Measurements from ENCODE around the gene C3orf52. TPM values are rescaled to one million over a fixed set of nuclear protein-coding genes. Genes with fewer than 3 reads are reported as not detected.

Gene C3orf52
- total RNA-seq, 1 donor from 2014 or later: 18.6 TPM

DNA sequence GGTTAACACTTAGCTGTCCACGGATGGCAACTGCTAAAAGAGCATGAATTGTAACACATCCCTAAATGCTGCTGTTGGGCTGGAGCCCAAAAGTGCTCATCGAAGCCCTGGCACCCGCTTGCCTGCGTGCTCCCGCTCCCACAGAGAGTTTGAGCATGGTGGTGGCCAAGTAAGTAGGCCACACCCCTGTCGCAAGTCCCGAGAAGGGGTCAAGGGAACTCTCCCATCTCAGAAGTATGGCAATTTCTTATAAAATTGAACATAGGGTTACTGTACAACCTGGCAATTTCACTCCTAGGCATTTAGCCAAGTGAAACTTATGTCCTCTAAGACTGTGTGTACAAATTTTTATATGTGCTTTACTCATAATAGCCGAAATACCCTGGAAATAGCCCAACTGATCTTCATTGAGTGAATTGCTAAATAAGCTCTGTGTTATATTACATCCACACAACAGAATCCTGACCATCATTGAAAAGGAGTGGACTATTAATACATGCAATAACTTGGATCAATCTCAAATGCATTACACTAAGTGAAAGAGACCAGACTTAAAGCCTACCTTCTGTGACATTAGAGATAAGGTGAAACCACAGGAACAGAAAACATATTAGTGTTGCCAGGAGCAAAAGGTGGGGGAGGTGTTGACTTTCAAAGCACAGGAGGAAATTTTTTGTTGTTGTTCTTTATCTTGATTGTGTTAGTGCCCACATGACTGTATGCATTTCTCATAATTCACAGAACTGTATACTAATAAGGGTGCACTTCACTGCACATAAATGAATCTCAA, 48.3 kb downstream of the C3orf52 start:
- no peak for DNase-seq (ENCODE audit: low read depth)

DNA sequence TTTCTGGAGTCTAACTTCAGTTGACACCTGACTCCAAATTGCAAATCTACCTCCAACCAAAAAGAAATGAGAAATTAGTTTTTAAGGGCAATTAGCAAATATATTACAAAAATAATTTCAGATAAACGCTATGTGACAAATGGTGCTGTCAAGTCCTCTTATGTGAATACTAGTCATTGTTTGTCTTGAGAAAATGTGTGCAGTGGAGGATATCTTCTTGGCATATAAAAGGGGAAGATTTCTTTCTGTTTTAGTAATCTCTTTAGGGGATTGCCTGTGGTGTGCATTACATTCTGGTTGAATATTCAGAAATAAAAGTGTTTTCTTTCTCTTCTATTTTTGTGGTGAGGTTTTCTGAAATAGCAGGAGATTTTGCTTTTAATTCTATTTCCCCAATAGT, 49.9 kb downstream of the C3orf52 start:
- DNase-seq (ENCODE audit: low read depth): no peak

DNA sequence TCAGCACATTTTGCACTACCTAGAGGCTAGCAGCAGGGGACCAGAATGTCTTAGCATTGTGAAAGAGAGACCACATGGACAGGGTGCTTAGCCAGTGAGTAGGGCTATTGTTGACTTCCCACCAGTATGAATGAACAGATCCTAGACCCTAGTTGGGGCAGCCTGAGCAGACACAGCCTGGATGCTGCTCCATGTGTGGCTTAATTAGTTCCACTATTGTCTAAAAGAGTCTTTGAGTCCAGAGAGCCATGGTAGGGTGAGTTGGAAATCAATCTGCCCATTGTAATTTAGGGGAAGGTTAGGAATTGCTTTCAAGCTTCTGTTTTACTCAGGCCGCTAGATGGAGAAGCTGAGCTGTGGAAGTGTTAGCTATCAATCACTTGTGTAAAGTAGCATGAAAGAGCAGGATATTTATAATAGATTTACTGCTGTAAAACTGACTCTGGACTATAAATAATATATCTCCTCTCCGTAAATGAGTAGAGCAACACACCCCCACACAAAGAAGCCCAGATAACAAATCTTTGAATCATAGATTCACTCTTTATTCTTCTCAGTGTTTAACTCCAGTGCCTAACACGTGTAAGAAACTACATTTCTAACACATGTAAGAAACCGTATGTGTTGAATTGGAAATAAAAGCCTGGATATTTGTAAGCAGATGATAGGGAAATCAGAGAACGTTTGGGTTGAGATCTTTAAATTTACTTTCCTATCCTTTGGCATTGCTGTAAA, 50.9 kb downstream of the C3orf52 start:
- DNase-seq (ENCODE audit: low read depth): peak; percentile 61

DNA sequence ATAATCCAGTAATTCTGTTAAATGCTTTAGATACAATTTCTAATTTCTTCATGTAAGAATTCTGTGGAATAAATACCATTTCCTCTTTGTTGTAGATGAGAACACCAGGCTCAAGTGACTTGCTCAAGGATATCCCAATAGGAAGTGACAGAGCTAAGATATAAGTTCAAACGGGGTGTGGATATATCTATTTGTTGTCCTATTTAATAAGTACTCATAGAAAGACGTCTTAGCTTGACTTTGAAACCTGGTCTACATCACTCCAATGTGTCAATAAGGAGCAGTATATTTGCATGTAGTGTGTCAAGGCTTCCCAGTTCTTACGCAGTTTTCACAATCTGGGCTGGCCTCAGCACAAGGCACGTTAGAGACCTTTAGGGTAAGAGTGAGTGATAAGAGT, 51.6 kb downstream of the C3orf52 start:
- DNase-seq (ENCODE audit: low read depth): no peak

DNA sequence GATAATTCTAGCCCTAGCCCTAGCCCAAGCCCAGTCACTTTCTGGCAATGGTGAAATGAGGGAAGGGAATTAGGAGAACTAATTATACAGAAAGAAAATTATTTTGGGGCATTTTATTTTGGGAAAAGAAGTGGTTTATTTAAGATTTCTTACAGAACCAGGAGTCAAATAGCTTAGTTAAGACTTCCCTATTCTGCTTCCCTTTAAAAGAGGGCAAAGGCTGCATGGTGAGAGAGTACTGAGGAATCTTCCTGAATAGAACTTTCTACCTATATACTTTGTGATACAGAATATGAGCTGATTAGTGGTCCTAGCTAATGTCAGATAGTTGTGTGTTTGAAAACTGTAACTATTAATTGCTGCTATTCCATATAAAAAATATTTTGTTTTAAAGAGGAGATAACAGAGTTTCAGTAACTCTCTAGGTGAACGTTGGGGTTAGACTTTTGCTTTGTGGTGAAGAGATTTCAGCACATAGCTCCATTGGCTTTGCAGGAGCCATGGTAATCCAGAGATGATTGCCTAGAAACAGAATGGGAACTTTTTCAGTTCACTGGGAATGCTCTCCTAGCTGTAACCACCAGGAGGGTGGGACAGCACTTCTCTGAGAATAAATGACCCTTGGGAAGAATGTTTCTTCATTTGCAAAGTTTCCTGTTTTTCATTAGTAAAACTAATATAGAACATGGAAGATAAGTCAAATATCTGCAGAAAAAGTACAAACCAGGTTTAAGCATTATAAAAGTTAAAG, 52.2 kb downstream of the C3orf52 start:
- DNase-seq (ENCODE audit: low read depth): no peak

DNA sequence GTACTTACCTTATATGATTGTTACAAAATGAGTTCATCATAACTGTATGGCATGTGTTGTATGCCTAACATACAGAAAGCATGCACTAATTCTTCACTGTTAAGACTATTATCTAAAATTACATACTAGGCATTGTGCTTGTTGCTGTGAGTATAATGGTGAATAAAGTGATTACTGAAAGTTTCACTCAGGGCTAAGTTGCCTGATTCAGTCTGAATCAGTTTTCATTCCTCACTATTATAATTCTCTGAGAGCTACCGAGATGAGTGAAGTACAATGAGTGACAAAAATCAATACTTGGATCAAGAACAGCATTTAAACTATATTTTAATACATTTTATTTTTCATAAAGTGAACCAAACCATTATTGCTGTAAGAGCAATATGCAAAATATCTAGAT, 54.4 kb downstream of the C3orf52 start:
- no peak for DNase-seq (ENCODE audit: low read depth)

DNA sequence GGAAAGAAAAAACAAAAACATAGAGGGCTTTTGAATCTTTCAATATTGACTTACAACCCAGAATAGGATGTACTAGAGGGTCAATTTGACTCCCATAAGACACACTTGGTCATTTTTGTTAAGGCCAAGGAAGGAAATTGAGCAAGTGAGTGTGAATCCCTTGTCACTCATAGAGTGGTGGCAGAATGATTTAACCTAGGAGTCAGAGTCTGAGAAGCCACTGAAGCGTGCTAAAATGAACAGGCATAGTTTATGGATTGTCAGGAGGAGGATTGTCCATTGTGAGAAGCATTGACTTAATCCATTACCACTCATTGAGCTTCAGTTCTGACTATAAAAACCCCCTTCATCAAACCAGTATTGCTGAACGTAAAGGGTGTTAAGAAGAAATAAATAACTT, 55.1 kb downstream of the C3orf52 start:
- no peak for DNase-seq (ENCODE audit: low read depth)

DNA sequence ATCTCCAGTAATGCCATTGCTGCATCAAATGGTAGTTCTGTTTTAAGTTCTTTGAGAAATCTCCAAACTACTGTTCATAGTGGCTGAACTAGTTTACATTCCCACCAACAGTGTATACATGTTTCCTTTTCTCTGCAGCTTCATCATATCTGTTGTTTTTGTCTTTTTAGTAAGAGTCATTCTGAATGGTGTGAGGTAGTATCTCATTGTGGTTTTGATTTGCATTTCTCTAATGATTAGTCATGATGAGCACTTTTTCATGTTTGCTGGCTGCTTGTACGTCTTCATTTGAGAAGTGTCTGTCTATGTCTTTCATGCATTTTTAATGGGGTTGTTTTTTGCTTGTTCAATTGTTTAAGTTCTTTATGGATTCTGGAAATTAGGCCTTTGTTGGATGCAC, 57.1 kb downstream of the C3orf52 start:
- no peak for DNase-seq (ENCODE audit: low read depth)

DNA sequence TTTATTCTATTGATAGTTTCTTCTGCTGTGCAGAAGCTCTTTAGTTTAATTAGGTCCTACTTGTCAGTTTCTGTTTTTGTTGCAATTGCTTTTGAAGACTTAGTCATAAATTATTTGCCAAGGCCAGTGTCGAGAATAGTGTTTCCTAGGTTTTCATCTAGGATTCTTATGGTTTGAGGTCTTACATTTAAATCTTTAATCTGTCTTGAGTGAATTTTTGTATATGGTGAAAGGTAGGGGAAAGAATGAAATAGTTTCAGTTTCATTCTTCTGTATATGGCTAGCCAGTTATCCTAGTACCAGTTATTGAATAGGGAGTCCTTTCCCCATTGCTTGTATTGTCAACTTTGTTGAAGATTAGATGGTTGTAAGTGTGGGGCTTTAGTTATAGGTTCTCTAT, 57.5 kb downstream of the C3orf52 start:
- no peak for DNase-seq (ENCODE audit: low read depth)

DNA sequence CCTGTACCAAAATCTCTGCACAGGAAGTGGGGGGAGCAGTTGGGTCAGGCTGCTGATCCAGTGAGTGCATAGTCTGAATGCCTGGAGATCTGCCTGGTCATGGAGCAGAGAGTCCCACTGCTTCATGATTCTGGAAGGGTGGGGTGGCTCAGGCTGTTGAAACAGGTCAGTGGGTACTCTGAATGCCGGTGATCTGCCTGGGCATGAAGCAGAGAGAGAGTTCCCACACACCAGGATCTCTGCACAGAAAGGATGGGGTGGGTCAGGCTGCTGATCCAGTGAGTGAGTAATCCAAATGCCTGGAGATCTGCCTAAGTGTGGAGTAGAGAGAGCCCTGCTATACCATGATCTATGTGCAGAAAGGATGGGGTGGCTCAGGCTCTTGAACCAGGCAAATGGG, 62.9 kb downstream of the C3orf52 start:
- no peak for DNase-seq (ENCODE audit: low read depth)

DNA sequence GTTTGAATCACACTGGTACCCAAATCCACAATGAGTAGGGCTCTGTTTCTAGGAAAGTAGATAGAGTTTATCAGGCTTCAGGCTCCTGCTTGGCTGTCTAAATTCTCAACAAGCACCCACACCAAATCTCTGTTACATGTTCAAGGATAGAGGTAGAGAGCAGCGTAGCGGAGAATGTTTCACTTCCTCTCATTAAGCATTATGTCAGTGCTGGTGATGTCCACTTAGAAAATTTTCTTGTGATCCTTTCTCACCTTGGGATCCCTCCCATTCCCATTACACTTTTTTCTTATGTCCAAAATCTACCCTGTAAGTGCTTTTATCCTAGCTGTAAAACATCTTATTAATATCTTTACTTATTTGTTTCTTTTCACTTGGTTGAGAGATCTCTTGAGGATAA, 81.6 kb downstream of the C3orf52 start:
- DNase-seq (ENCODE audit: low read depth): no peak

MicroRNAs within 50 kb of the gene (microRNA counts, 767-probe panel; counts per million panel counts)
- not detected for microRNA hsa-miR-567

Small RNA genes within 50 kb of the gene (microRNA-seq; reads per million reads assigned to microRNA genes)
- gene MIR567: not detected

Other genes with a start within 250 kb of the C3orf52 start
- gene PHLDB2, start 227.1 kb upstream of the C3orf52 start, total RNA-seq: 53.8 and 55.5 TPM in 2 replicates
- gene ABHD10, start 107.4 kb upstream of the C3orf52 start, total RNA-seq: 27.1 and 30.1 TPM in 2 replicates
- gene TAGLN3, start 87.5 kb upstream of the C3orf52 start, total RNA-seq: 0.36 and 0.56 TPM in 2 replicates
- gene TMPRSS7, start 51.7 kb upstream of the C3orf52 start, total RNA-seq: not detected in 2 replicates
- gene GCSAM, start 46.9 kb downstream of the C3orf52 start, total RNA-seq: not detected in 2 replicates
- gene SLC9C1, start 207.8 kb downstream of the C3orf52 start, total RNA-seq: not detected in 2 replicates
- 0.10 and 0.13 TPM in 2 replicates for gene CD200, start 246.8 kb downstream of the C3orf52 start, total RNA-seq

Data from myocyte (in vitro differentiated cells).